GM18499 (cell line): Measurements from ENCODE around the gene PI4KA.
"Not testable (repeated sequence)": the region's sequence is repeated elsewhere in the genome, so short reads cannot be mapped to it uniquely, and the experiment has no call there.

ENCODE experiments used
- ATAC-seq: cut with Tn5 transposase; IDR thresholded peaks from one replicate; pipeline ENCODE4 v1.9.1; 2021; ENCODE audit warnings: moderate number of reproducible peaks; ENCODE audit not compliant: insufficient read depth, unreplicated experiment

PI4KA gene

DNA sequence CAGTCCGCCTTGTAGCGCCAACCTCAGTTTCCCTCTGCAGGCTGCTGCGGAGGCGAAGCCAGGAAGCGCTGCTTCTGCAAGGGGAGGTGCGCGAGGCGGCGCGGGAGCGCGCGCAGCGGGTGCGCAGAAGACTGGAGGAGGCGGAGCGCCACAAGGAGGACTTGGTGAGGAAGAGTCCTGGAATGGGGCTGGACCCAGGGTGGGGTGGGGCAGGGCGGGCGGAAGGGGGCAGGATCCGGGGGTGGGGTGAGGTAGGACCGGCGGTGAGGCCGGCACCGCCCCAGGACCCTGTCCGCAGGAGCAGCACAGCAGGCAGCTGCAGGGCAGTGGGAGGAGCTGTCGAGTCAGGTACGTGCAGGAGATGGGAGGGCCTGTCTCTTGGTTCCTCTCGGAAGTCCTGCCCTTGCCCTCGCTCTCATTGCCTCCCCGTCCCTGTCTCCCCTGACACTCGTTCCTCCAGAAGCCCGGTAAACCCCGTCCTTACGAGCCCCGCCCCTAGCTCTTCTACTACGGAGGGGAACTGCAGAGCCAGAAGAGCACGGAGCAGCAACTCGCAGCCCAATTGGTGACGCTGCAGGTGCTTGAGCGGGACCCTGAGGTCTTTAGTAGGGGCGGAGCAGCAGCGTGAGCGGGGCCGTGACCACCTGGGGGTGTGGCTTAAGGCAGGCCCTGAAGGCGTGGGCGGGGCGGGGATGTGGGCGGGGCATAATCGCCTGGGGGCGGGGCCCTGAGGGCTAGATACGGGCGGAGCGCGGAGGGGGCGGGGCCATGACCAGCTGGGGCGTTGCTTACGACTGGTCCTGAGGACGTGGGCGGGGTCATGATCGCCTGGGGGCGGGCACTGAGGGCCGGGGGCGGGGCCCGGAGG is 155.8 kb downstream of the PI4KA start:
- ATAC-seq = not testable (repeated sequence)

- not testable (repeated sequence) for ATAC-seq
These were observed 156.5 kb downstream of the PI4KA start for GRCh38 chr22:20702175-20702545.

DNA sequence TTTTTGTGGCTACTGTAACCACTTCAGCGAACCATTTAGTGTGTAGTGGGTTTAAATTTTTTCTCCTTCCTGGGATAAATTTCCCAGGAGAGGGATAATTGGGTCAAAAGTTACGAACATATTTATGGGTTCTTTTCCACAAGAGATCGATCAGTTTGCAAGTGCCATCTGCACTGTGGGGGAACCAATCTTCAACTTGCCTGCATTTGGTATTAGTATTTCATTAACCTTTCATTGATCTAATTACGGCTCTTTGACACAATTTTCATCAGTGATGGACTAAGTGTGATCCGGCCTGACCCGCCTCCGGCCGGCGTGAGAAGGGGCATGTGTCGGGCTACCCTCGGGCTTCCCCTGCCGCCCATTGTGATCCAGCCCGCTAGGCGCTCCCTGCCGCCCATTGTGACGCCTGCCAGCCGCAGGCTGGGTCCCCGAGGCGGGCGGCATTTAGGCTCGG is 156.9 kb downstream of the PI4KA start:
- not testable (repeated sequence) for ATAC-seq

- ATAC-seq = not testable (repeated sequence)
These were observed 158.3 kb downstream of the PI4KA start for GRCh38 chr22:20700347-20700746.

DNA sequence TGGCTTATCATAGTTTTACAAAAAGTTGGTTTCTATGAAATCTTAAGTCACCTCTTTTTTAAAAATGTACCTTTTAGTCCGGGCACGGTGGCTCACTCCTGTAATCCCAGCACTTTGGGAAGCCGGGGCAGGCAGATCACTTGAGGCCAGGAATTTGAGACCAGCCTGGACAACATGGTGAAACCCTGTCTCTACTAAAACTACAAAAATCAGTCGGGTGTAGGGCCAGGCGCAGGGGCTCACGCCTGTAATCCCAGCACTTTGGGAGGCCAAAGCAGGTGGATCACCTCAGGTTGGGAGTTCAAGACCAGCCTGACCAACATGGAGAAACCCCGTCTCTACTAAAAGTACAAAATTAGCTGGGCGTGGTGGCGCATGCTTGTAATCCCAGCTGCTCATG is 158.8 kb downstream of the PI4KA start:
- not testable (repeated sequence) for ATAC-seq

- ATAC-seq = not testable (repeated sequence)
These were observed 161.0 kb downstream of the PI4KA start for GRCh38 chr22:20697481-20698113.

DNA sequence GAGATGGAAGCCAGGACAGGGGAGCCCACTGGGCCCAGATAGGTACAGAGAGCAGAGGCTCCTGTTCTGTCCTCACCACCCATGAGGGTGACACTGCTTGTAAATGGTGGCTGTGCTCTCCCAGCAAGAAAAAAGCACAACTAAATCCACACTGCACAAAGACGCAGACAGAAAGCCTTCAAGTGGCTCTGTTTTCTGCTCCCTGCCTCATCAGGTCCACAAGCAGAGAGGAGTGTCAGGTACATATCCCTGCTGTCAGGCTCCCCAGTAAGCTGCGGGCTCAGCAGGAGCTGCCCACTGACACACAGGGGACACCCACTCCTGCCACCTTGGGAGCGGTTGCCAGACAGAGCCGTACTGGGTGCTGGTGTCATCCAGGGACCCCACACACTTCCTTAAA is 162.6 kb downstream of the PI4KA start:
- ATAC-seq = not testable (repeated sequence)

- ATAC-seq = not testable (repeated sequence)
These were observed 163.4 kb downstream of the PI4KA start for GRCh38 chr22:20695205-20695604.

- not testable (repeated sequence) for ATAC-seq
These were observed 164.4 kb downstream of the PI4KA start for GRCh38 chr22:20694256-20694655.

GRCh38 chr22:20692926-20693325 is 165.7 kb downstream of the PI4KA start:
- ATAC-seq = not testable (repeated sequence)

DNA sequence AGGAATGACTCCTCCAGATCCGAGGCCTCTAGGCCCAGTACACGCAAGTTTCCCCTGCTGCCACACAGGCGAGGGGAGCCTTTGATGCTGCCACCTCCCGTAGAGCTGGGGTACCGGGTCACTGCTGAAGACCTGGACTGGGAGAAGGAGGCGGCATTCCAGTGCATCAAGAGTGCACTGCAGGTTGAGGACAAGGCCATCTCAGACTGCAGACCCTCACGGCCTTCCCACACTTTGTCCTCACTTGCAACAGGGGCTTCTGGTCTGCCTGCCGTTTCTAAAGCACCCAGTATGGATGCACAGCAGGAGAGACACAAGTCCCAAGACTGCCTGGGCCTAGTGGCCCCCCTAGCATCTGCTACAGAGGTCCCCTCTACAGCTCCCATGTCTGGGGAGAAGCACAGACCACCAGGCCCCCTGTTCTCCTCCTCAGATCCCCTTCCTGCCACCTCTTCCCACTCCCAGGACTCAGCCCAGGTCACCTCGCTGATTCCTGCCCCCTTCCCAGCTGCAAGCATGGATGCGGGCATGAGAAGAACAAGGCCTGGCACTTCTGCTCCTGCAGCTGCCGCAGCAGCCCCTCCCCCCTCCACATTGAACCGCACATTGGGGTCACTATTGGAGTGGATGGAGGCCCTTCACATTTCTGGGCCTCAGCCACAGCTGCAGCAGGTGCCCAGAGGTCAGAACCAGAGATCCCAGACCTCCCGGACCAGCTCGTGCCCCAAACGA is 167.9 kb downstream of the PI4KA start:
- not testable (repeated sequence) for ATAC-seq

DNA sequence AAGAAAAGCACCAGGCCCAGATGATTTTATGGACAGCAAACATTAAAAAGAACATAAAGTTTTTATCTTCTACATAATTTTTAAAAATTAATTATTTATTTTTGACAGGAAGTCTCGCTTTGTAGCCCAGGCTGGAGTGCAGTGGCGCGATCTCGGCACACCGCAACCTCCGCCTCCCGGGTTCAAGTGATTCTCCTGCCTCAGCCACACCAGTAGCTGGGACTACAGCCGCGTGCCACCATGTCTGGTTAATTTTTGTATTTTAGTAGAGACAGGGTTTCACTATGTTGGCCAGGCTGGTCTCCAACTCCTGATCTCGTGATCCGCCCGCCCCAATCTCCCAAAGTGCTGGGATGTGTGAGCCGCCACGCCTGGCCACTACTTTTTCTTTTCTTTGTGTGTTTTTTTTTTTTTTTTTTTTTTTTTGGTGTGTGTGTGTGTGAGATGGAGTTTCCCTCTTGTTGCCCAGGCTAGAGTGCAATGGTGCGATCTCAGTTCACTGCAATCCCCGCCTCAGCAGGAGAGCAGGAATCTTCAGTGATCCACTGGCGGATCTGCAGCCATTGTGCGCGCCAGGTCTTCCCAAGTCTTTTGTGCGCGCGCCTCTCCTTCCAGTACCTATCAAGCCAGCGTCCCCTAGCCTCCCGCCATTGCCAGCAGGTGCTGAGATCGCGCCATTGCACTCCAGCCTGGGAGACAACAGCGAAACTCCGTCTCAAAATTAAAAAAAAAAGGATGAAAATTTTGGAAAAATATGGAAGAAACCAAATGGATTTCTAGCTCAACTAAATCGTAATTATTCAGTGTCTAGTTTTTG is 171.0 kb downstream of the PI4KA start:
- not testable (repeated sequence) for ATAC-seq

DNA sequence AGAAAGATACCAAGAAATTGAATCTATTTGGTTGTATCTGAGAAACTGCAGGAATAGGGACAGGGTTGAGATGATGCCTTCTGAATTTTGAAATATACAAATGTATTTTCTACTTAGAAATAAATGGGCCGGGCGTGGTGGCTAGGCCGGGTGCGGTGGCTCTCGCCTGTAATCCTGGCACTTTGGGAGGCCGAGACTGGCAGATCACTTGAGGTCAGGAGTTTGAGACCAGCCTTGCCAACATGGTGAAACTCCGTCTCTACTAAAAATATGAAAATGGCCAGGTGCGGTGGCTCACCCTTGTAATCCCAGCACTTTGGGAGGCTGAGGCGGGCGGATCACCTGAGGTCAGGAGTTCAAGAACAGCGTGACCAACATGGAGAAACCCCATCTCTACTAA is 172.8 kb downstream of the PI4KA start:
- not testable (repeated sequence) for ATAC-seq

- not testable (repeated sequence) for ATAC-seq
These were observed 179.7 kb downstream of the PI4KA start for GRCh38 chr22:20678792-20679435.

GRCh38 chr22:20677684-20678242 is 180.8 kb downstream of the PI4KA start:
- ATAC-seq = no peak

DNA sequence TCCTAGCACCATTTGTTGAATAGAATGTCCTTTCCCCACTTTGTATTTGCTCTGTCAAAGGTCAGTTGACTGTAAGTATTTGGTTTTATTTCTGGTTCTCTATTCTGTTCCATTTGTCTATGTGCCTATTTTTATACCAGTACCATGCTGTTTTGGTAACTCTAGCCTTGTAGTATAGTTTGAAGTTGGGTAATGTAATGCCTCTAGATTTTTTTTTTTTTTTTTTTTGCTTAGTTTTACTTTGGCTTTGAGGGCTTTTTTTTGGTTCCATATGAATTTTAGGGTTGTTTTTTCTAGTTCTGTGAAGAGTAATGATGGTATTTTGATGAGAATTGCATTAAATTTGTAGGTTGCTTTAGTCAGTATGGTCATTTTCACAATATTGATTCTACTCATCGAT is 183.0 kb downstream of the PI4KA start:
- ATAC-seq = not testable (repeated sequence)

DNA sequence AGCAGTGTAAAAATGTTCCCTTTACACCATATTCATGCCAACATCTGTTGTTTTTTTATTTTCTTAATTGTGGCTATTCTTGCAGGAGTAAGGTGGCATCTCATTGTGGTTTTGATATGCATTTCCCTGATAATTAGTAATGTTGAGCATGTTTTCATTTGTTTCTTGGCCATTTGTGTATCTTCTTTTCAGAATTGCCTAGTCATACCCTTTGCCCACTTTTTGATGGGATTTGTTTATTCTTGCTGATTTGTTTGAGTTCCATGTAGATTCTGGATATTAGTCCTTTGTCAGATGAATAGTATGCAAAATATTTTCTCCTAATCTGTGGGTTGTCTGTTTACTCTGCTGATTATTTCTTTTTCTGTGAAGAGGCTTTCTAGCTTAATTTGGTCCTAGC is 183.6 kb downstream of the PI4KA start:
- ATAC-seq = no peak

DNA sequence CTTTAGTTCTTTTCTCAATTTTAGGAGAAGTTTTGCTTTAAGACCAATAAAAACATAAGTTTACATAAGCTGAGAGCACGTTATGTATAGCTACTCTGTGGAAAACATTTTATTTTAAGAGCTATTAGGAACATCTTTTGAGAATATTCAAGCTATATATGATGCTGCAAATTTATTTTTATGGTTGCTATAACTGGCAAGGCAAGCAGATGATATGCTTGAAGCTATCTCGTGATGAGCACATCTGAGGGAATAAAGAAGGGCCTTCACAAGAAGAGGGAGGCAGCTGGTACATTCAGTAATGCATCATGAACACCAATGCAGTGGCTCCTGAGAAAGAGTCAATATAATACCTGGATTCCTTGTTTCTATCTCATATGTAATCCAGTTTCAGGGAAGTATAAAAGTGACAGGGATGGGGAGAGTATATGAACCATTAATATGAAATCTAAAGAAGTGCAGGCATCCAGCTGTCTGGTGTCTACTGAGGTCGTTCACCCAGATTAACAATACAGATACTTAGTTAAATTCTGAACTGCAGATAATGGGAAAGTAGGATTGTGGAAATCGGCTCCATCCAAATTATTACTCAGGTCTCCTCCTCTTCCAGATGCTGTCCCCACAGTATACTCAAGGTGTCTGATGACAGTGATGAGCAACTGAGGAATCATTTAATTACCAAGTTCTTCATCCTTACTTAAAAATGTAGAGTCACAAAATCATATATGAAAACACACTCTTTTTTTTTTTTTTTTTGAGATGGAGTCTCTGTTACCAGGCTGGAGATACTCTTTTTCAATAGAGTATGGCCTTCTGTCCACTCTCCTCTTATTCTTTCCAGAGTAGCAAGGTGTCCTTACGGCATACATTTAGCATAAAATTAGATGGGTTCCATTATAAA is 185.1 kb downstream of the PI4KA start:
- ATAC-seq = no peak
